Testis (tissue), 2 donors: ENCODE results near the gene NOTO.

Source experiments
- POLR2A ChIP-seq: fragments of 450-650 bp; IDR thresholded peaks from one replicate; pipeline ENCODE4 v1.6.1; 2017; ENCODE audit warnings: antibody characterized with exemption, mild to moderate bottlenecking, moderate library complexity
- TF ChIP-seq, protein P1 (sequence below), 3 experiments: fragments of 450-650 bp in 2 of 3; fragments of 200-600 bp in 1 of 3; sonication (generic) in 1 of 3; IDR thresholded peaks; one replicate each; pipeline ENCODE4 v1.5.1; 2016 to 2019; ENCODE audit warnings: antibody characterized with exemption in 3 of 3, mild to moderate bottlenecking in 2 of 3, moderate library complexity in 1 of 3

DNA sequence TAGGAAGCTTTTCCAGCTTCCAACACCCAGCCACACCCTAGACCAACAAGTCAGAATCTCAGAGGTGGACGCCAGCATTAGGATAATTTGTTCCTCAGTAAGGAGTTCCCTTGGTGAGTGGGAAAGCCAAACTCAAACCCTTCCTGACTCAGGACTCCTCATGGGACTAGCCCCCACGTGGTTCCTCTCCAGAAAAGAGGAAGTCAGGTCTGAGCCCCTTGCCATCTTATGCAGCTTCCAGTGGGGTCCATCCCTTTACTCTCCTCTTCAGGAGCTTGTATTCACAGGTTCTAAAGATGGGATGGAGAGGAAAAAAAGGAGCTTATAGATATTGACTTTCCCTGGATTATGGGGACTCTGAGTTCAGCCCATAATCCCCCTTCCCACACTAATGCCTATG is 14.8 kb upstream of the NOTO start:
- TF ChIP-seq, protein P1, sequence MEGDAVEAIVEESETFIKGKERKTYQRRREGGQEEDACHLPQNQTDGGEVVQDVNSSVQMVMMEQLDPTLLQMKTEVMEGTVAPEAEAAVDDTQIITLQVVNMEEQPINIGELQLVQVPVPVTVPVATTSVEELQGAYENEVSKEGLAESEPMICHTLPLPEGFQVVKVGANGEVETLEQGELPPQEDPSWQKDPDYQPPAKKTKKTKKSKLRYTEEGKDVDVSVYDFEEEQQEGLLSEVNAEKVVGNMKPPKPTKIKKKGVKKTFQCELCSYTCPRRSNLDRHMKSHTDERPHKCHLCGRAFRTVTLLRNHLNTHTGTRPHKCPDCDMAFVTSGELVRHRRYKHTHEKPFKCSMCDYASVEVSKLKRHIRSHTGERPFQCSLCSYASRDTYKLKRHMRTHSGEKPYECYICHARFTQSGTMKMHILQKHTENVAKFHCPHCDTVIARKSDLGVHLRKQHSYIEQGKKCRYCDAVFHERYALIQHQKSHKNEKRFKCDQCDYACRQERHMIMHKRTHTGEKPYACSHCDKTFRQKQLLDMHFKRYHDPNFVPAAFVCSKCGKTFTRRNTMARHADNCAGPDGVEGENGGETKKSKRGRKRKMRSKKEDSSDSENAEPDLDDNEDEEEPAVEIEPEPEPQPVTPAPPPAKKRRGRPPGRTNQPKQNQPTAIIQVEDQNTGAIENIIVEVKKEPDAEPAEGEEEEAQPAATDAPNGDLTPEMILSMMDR (IDR thresholded peaks at IDR 0.05): no peak
- TF ChIP-seq POLR2A: no peak
